Cardiac muscle cell (in vitro differentiated cells and primary cell): ENCODE measurements around the gene RET. TPM values are rescaled to one million over a fixed set of nuclear protein-coding genes. Genes with fewer than 3 reads are reported as not detected.

Experiments used
- DNase-seq, 2 donors: peaks; one replicate each; pipeline versions ENCODE4 v3.0.0 to v3.0.0-alpha.2; 2010 to 2017; ENCODE audit warnings: low read depth in 1 of 2, low spot score in 1 of 2
- H3K27ac ChIP-seq: fragments of 200-600 bp; sonication (generic); 2 replicates; pipeline ENCODE4 v1.5.1; 2016
- H3K27me3 ChIP-seq: fragments of 200-600 bp; sonication (generic); 2 replicates; pipeline ENCODE4 v1.6.0; 2016; ENCODE audit warnings: control low read depth
- H3K36me3 ChIP-seq: fragments of 200-600 bp; sonication (generic); 2 replicates; pipeline ENCODE4 v1.5.1; 2016; ENCODE audit warnings: control low read depth
- H3K4me1 ChIP-seq: fragments of 200-600 bp; sonication (generic); 2 replicates; pipeline ENCODE4 v1.8.1; 2017; ENCODE audit warnings: low read depth, mild to moderate bottlenecking, mixed run types
- H3K4me3 ChIP-seq: fragments of 200-600 bp; sonication (generic); 2 replicates; pipeline ENCODE4 v1.5.1; 2016; ENCODE audit warnings: mild to moderate bottlenecking
- H3K9me3 ChIP-seq: fragments of 200-600 bp; sonication (generic); 2 replicates; pipeline ENCODE4 v1.5.1; 2017; ENCODE audit warnings: low read depth, mild to moderate bottlenecking, control low read depth
- CTCF ChIP-seq: IDR thresholded peaks from 2 replicates; pipeline ENCODE4 v1.5.1; 2012; ENCODE audit warnings: low read depth, mild to moderate bottlenecking, low read length
- polyA plus RNA-seq: library from polyadenylated mRNA; unstranded; fragments of >200 nt; fragmentation: Nextera tagmentation; extraction: Ambion mirVana; gene quantifications from 2 replicates; pipeline ENCODE4 v1.2.1, GENCODE V29; 2016
- total RNA-seq: library from RNA; depleted of rRNA; stranded (reverse); fragments of >200 nt; gene quantifications from 2 replicates; pipeline ENCODE4 v1.2.3, GENCODE V29; 2016

The RET gene
- total and polyA plus RNA-seq, 2 experiments from 2014 or later: 0.09 TPM; not detected in 1

GRCh38 chr10:43035800-43036199 is 41.1 kb upstream of the RET start:
- Histone ChIP-seq H3K4me1 (no peaks in the 10 kb centered on the region), H3K36me3 (no peaks in the 10 kb centered on the region), H3K4me3 (no peak overlapping the region), H3K9me3 (no peaks in the 10 kb centered on the region), H3K27me3 (no peaks in the 10 kb centered on the region), H3K27ac (no peak overlapping the region)
- DNase-seq: no peak
- no peak for TF ChIP-seq CTCF

DNA sequence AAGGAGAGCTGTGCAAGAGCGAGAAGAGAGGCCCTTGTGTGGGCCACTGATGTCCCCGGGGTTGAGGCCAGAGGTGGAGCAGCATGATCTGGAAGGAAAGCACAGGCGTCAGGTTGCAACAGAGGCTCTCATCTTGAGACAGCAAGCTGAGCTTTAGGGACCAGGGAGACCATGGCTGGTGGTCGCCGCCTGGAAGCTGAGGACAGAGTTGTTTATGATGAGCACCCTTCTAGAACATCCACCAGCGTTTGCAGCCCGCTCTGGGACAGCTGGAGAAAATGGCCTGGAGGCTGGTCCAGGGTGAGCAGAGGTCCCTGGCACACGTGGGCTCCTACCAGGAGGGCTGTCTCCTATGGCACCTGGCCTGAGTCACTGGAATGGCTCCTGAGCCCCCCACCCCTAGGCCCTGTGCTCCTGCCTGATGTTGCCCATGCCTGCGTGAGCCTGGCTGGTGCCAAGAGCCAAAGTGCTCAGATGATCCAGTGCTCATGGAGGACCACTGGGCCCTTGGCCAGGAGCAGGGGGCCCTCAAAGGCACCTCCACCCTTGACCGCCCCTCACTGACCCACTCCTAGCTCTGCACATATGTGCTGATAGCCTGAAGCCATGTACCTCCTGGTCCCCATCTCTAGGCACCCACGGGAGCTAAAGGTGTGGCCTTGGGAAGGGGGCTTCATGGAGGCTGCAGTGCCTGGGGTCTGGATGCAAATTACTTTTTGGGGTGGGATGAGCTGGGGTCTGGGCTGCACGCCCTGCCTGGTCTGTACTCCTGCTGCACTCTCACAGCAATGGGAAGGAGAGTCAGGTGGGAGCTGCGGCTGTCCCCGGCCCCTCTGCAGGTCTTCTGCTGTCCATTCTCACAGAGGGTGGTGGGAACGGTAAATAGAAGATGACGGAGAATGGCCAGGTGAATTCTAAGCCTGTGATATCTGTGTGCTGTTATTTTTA is 40.1 kb upstream of the RET start:
- no peak for DNase-seq

DNA sequence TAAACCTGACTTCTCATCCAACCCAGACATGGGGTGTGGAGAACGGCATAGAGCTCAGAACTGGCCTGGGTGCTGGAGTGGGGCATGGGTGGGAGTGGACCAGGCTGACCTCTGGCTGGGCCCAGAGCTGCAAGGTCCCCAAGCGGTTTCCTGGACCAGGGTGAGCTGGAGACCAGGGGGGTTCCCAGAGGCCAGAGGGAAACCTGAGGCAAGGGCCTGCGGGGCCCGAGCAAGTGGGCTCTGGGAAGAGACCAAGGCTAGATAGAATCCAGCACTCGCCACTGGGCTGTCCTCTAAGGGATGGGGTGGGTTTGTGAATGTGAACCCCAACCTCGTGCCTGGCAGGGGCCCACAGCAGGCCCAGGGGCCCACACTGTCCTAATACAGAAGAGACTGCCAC is 39.4 kb upstream of the RET start:
- Histone ChIP-seq H3K27ac (no peak overlapping the region), H3K9me3 (no peaks in the 10 kb centered on the region), H3K4me3 (no peak overlapping the region), H3K36me3 (no peaks in the 10 kb centered on the region), H3K4me1 (no peaks in the 10 kb centered on the region), H3K27me3 (no peaks in the 10 kb centered on the region)
- TF ChIP-seq CTCF: no peak
- DNase-seq: no peak

More for the DNA sequence above, 40.1 kb upstream of the RET start:
- no peaks in the 10 kb centered on the region for H3K4me1 ChIP-seq
- no peaks in the 10 kb centered on the region for H3K27me3 ChIP-seq
- H3K9me3 ChIP-seq: no peaks in the 10 kb centered on the region
- H3K27ac ChIP-seq: no peak overlapping the region
- H3K4me3 ChIP-seq: no peak overlapping the region
- H3K36me3 ChIP-seq: no peaks in the 10 kb centered on the region
- no peak for TF ChIP-seq CTCF

DNA sequence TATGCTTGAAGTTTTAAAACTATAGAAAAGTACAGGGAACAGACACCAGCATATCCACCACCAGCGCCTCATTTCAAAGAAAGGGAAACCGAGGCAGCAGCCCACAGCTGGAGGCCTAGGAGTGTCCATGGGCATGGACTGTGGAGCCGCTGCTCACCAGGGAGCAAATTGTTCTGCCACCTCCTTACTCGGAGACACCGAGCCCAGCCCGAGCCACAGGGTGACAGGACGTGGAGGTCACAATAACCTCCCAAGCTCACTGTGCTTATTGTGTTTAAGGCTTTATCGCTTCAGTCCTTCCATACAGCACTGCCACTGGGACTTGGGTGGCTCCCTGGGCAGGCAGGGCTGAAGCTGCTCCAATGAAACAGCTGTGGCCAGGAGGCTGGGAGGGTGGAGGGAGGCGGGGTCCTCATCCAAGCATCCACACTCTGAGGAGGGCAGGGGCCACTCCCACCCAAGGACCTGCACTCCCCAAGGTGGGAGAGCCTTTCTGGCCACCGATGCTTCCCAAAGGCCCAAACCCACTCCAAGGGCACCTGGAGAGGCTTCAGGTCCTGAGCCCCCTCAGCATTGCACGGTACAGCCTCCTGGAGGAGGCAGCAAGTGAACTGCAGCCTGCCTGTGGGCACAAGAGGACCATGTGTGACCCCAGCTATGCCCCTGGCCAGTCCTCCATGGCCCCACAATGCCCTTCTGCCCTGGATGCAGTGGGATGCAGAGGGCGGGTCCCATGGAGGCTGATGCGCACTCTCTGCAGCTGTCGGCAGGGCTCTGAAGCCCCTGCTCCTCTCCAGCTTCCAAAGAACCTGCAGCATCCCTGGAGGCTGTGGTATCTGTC is 38.7 kb upstream of the RET start:
- H3K4me1 ChIP-seq: no peaks in the 10 kb centered on the region
- H3K27me3 ChIP-seq: no peaks in the 10 kb centered on the region
- H3K27ac ChIP-seq: no peak overlapping the region
- no peak for DNase-seq
- no peaks in the 10 kb centered on the region for H3K9me3 ChIP-seq
- H3K4me3 ChIP-seq: no peak overlapping the region
- no peak for TF ChIP-seq CTCF
- H3K36me3 ChIP-seq: no peaks in the 10 kb centered on the region

GRCh38 chr10:43038783-43039623 is 37.9 kb upstream of the RET start:
- no peak for DNase-seq
- H3K36me3 ChIP-seq: no peaks in the 10 kb centered on the region

More at GRCh38 chr10:43038783-43039623, 37.9 kb upstream of the RET start:
- no peaks in the 10 kb centered on the region for H3K4me1 ChIP-seq
- no peak overlapping the region for H3K27ac ChIP-seq
- TF ChIP-seq CTCF: no peak
- no peak overlapping the region for H3K4me3 ChIP-seq
- H3K27me3 ChIP-seq: no peaks in the 10 kb centered on the region
- H3K9me3 ChIP-seq: no peaks in the 10 kb centered on the region
